ENCODE measurements around the gene R3HDM4.

Gene R3HDM4

GRCh38 chr19:927780-928401, 14.9 kb upstream of the R3HDM4 start:
- H3K36me3 ChIP-seq (ENCODE audit: control insufficient read depth in 1 of 2, insufficient read depth in 2 of 2, low read length in 2 of 2), result peaks cover 38 to 41% of the 10 kb centered on the region in 2 experiments
- no peaks in the 10 kb centered on the region for H3K27me3 ChIP-seq (ENCODE audit: insufficient read depth, low read length)
- H3K23ac ChIP-seq (ENCODE audit: low read length), result no peak overlapping the region
- H3K18ac ChIP-seq (ENCODE audit: low read length), result peak overlapping the region; percentile 89
- peak overlapping the region; percentile 85 for H4K91ac ChIP-seq (ENCODE audit: low read depth, low read length)
- H2AFZ ChIP-seq (ENCODE audit: insufficient read depth, low read length, poor library complexity), result peak overlapping the region; percentile 5
- H3K79me2 ChIP-seq (ENCODE audit: control insufficient read depth, insufficient read depth, low read length, poor library complexity), result peaks cover 49% of the 10 kb centered on the region
- peak overlapping the region; percentile 99 for H3K4ac ChIP-seq (ENCODE audit: low read depth, low read length)
- H3K27ac ChIP-seq (ENCODE audit: low read depth, low read length), result peak overlapping the region; percentile 98
- no CpG with 5 or more reads among the region's 12 CpGs for WGBS (ENCODE audit: extremely low coverage, insufficient coverage, insufficient read length)
- peak overlapping the region; percentile 87 for H3K4me2 ChIP-seq (ENCODE audit: low read length)
- peak overlapping the region; percentile 21 for H2BK12ac ChIP-seq (ENCODE audit: low read length)
- H2BK120ac ChIP-seq (ENCODE audit: insufficient read depth, low read length, poor library complexity), result peak overlapping the region; percentile 97
- H3K4me1 ChIP-seq (ENCODE audit: control insufficient read depth in 1 of 2, insufficient read depth in 2 of 2, low read length in 2 of 2), result peaks cover 36 to 42% of the 10 kb centered on the region in 2 experiments
- H3K14ac ChIP-seq (ENCODE audit: low read length), result peak overlapping the region; percentile 95
- peak overlapping the region; percentile 98 for H3K4me3 ChIP-seq (ENCODE audit: low read depth, low read length)
- peak; percentile 63 to 66 for DNase-seq
- peak overlapping the region; percentile 77 for H2AK5ac ChIP-seq (ENCODE audit: low read length)
- peaks cover 63% of the 10 kb centered on the region for H3K79me1 ChIP-seq (ENCODE audit: low read length)
- H4K12ac ChIP-seq (ENCODE audit: low read depth, low read length), result peak overlapping the region; percentile 49
- H3K9ac ChIP-seq (ENCODE audit: low read length), result peak overlapping the region; percentile 91
- H4K8ac ChIP-seq (ENCODE audit: low read depth, low read length), result peak overlapping the region; percentile 76
- peaks cover 2% of the 10 kb centered on the region for H3K9me3 ChIP-seq (ENCODE audit: insufficient read depth, low read depth, low read length)
- H2BK5ac ChIP-seq (ENCODE audit: low read depth, low read length, poor library complexity), result peak overlapping the region; percentile 100

- H3K36me3 ChIP-seq (ENCODE audit: control insufficient read depth in 1 of 2, insufficient read depth in 2 of 2, low read length in 2 of 2), result peaks cover 32 to 36% of the 10 kb centered on the region in 2 experiments
- peak overlapping the region; percentile 98 for H3K4me3 ChIP-seq (ENCODE audit: low read depth, low read length)
- no CpG with 5 or more reads among the region's 15 CpGs for WGBS (ENCODE audit: extremely low coverage, insufficient coverage, insufficient read length)
- H2AFZ ChIP-seq (ENCODE audit: insufficient read depth, low read length, poor library complexity), result no peak overlapping the region
- H3K79me2 ChIP-seq (ENCODE audit: control insufficient read depth, insufficient read depth, low read length, poor library complexity), result peaks cover 44% of the 10 kb centered on the region
- H2AK5ac ChIP-seq (ENCODE audit: low read length), result peak overlapping the region; percentile 77
- no peak overlapping the region for H3K23ac ChIP-seq (ENCODE audit: low read length)
- H4K8ac ChIP-seq (ENCODE audit: low read depth, low read length), result peak overlapping the region; percentile 87
- peak overlapping the region; percentile 56 for H4K12ac ChIP-seq (ENCODE audit: low read depth, low read length)
- H3K27me3 ChIP-seq (ENCODE audit: insufficient read depth, low read length), result no peaks in the 10 kb centered on the region
- peak overlapping the region; percentile 87 for H3K4me2 ChIP-seq (ENCODE audit: low read length)
- peak overlapping the region; percentile 95 for H3K14ac ChIP-seq (ENCODE audit: low read length)
- DNase-seq, result peak in 1 of 2 donors; percentile 52
- H3K27ac ChIP-seq (ENCODE audit: low read depth, low read length), result peak overlapping the region; percentile 98
- peaks cover 59% of the 10 kb centered on the region for H3K79me1 ChIP-seq (ENCODE audit: low read length)
- H3K18ac ChIP-seq (ENCODE audit: low read length), result peak overlapping the region; percentile 89
- peak overlapping the region; percentile 97 for H2BK120ac ChIP-seq (ENCODE audit: insufficient read depth, low read length, poor library complexity)
- peaks cover 31 to 38% of the 10 kb centered on the region in 2 experiments for H3K4me1 ChIP-seq (ENCODE audit: control insufficient read depth in 1 of 2, insufficient read depth in 2 of 2, low read length in 2 of 2)
- peak overlapping the region; percentile 21 for H2BK12ac ChIP-seq (ENCODE audit: low read length)
- peak overlapping the region; percentile 85 for H4K91ac ChIP-seq (ENCODE audit: low read depth, low read length)
- H3K4ac ChIP-seq (ENCODE audit: low read depth, low read length), result peak overlapping the region; percentile 99
- H3K9me3 ChIP-seq (ENCODE audit: insufficient read depth, low read depth, low read length), result peaks cover 2% of the 10 kb centered on the region
- peak overlapping the region; percentile 100 for H2BK5ac ChIP-seq (ENCODE audit: low read depth, low read length, poor library complexity)
- H3K9ac ChIP-seq (ENCODE audit: low read length), result peak overlapping the region; percentile 91
These were observed 14.3 kb upstream of the R3HDM4 start for GRCh38 chr19:927351-927779.

- H2AFZ ChIP-seq (ENCODE audit: insufficient read depth, low read length, poor library complexity), result no peak overlapping the region
- peak overlapping the region; percentile 98 for H3K4me3 ChIP-seq (ENCODE audit: low read depth, low read length)
- DNase-seq, result peak; percentile 70 to 89
- H3K9me3 ChIP-seq (ENCODE audit: insufficient read depth, low read depth, low read length), result peaks cover 2% of the 10 kb centered on the region
- H3K36me3 ChIP-seq (ENCODE audit: control insufficient read depth in 1 of 2, insufficient read depth in 2 of 2, low read length in 2 of 2), result peaks cover 26 to 30% of the 10 kb centered on the region in 2 experiments
- no peak overlapping the region for H3K23ac ChIP-seq (ENCODE audit: low read length)
- peak overlapping the region; percentile 98 for H3K27ac ChIP-seq (ENCODE audit: low read depth, low read length)
- H4K8ac ChIP-seq (ENCODE audit: low read depth, low read length), result peak overlapping the region; percentile 94
- peak overlapping the region; percentile 100 for H3K9ac ChIP-seq (ENCODE audit: low read length)
- H4K12ac ChIP-seq (ENCODE audit: low read depth, low read length), result peak overlapping the region; percentile 95
- H2BK5ac ChIP-seq (ENCODE audit: low read depth, low read length, poor library complexity), result peak overlapping the region; percentile 100
- H4K91ac ChIP-seq (ENCODE audit: low read depth, low read length), result peak overlapping the region; percentile 100
- H3K4me1 ChIP-seq (ENCODE audit: control insufficient read depth in 1 of 2, insufficient read depth in 2 of 2, low read length in 2 of 2), result peaks cover 25 to 33% of the 10 kb centered on the region in 2 experiments
- peak overlapping the region; percentile 87 for H3K4me2 ChIP-seq (ENCODE audit: low read length)
- H3K18ac ChIP-seq (ENCODE audit: low read length), result peak overlapping the region; percentile 98
- WGBS (ENCODE audit: extremely low coverage, insufficient coverage, insufficient read length), result no CpG with 5 or more reads among the region's 52 CpGs
- peak overlapping the region; percentile 100 for H2BK120ac ChIP-seq (ENCODE audit: insufficient read depth, low read length, poor library complexity)
- H3K79me1 ChIP-seq (ENCODE audit: low read length), result peaks cover 54% of the 10 kb centered on the region
- peak overlapping the region; percentile 100 for H3K4ac ChIP-seq (ENCODE audit: low read depth, low read length)
- no peaks in the 10 kb centered on the region for H3K27me3 ChIP-seq (ENCODE audit: insufficient read depth, low read length)
- H3K79me2 ChIP-seq (ENCODE audit: control insufficient read depth, insufficient read depth, low read length, poor library complexity), result peaks cover 39% of the 10 kb centered on the region
- H2AK5ac ChIP-seq (ENCODE audit: low read length), result peak overlapping the region; percentile 97
- peak overlapping the region; percentile 100 for H3K14ac ChIP-seq (ENCODE audit: low read length)
- peak overlapping the region; percentile 47 for H2BK12ac ChIP-seq (ENCODE audit: low read length)
These were observed 13.8 kb upstream of the R3HDM4 start for GRCh38 chr19:926589-927350.

GRCh38 chr19:926323-926588, 13.2 kb upstream of the R3HDM4 start:
- H3K27ac ChIP-seq (ENCODE audit: low read depth, low read length), result peak overlapping the region; percentile 98
- H3K4me3 ChIP-seq (ENCODE audit: low read depth, low read length), result peak overlapping the region; percentile 98
- peak overlapping the region; percentile 100 for H3K4ac ChIP-seq (ENCODE audit: low read depth, low read length)
- no peak overlapping the region for H3K23ac ChIP-seq (ENCODE audit: low read length)
- peak overlapping the region; percentile 87 for H3K4me2 ChIP-seq (ENCODE audit: low read length)
- H3K14ac ChIP-seq (ENCODE audit: low read length), result peak overlapping the region; percentile 100
- H3K4me1 ChIP-seq (ENCODE audit: control insufficient read depth in 1 of 2, insufficient read depth in 2 of 2, low read length in 2 of 2), result peaks cover 24 to 32% of the 10 kb centered on the region in 2 experiments
- H3K18ac ChIP-seq (ENCODE audit: low read length), result peak overlapping the region; percentile 98
- peak overlapping the region; percentile 100 for H4K91ac ChIP-seq (ENCODE audit: low read depth, low read length)
- peak overlapping the region; percentile 61 for H2BK12ac ChIP-seq (ENCODE audit: low read length)
- peaks cover 53% of the 10 kb centered on the region for H3K79me1 ChIP-seq (ENCODE audit: low read length)
- peaks cover 38% of the 10 kb centered on the region for H3K79me2 ChIP-seq (ENCODE audit: control insufficient read depth, insufficient read depth, low read length, poor library complexity)
- WGBS (ENCODE audit: extremely low coverage, insufficient coverage, insufficient read length), result no CpG with 5 or more reads among the region's 21 CpGs
- peak overlapping the region; percentile 95 for H4K12ac ChIP-seq (ENCODE audit: low read depth, low read length)
- H3K27me3 ChIP-seq (ENCODE audit: insufficient read depth, low read length), result peaks cover under 1% of the 10 kb centered on the region
- H2AK5ac ChIP-seq (ENCODE audit: low read length), result peak overlapping the region; percentile 97
- DNase-seq, result no peak
- H2BK5ac ChIP-seq (ENCODE audit: low read depth, low read length, poor library complexity), result peak overlapping the region; percentile 100
- peak overlapping the region; percentile 94 for H4K8ac ChIP-seq (ENCODE audit: low read depth, low read length)
- H2AFZ ChIP-seq (ENCODE audit: insufficient read depth, low read length, poor library complexity), result peak overlapping the region; percentile 60
- H2BK120ac ChIP-seq (ENCODE audit: insufficient read depth, low read length, poor library complexity), result peak overlapping the region; percentile 100
- peaks cover 24 to 26% of the 10 kb centered on the region in 2 experiments for H3K36me3 ChIP-seq (ENCODE audit: control insufficient read depth in 1 of 2, insufficient read depth in 2 of 2, low read length in 2 of 2)
- peaks cover 2% of the 10 kb centered on the region for H3K9me3 ChIP-seq (ENCODE audit: insufficient read depth, low read depth, low read length)
- H3K9ac ChIP-seq (ENCODE audit: low read length), result peak overlapping the region; percentile 100
